ENCODE results near the gene HMOX2. TPM values are rescaled to one million over a fixed set of nuclear protein-coding genes. Genes with fewer than 3 reads are reported as not detected.

The HMOX2 gene
- polyA plus RNA-seq, 6 donors from 2014 or later, result 36.9 to 49.8 (median 41.9) TPM

DNA sequence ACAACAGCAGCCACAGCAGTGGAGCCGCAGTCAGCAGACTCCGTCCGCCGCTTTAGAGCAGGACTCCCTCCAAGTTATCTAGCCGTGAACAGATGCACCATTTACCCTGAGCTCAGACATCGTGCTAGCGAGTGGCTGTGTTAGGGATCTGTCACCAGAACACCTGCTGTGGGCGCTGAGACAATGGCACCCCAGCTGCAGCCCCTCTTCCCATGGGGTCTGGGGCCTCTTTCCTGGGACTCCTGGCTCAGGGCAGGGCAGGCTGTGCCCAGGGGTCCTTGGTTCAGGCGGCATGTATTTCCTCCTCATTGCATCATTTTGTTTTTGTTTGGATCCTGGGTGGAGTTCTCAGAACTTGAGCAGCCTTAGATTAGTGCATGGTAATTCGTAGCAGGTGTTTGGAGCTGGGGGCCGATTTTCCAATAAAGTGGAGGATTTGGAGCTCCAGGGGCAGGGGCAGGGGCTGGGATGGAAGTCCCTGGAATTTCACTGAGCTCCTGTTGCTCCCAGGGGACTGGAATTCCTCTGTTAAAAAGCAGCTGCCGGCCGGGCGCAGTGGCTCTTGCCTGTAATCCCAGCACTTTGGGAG is 25.2 kb upstream of the HMOX2 start:
- no peak overlapping the region for H3K4me3 Mint-ChIP-seq
- H3K27me3 Mint-ChIP-seq, result no peaks in the 10 kb centered on the region
- H3K36me3 Mint-ChIP-seq, result no peaks in the 10 kb centered on the region
- H3K4me1 Mint-ChIP-seq, result no peaks in the 10 kb centered on the region
- ATAC-seq (ENCODE audit: low read depth in 2 of 2), result no peak
- no peak overlapping the region for H3K27ac Mint-ChIP-seq
- no peak for DNase-seq
- no peaks in the 10 kb centered on the region for H3K9me3 Mint-ChIP-seq

DNA sequence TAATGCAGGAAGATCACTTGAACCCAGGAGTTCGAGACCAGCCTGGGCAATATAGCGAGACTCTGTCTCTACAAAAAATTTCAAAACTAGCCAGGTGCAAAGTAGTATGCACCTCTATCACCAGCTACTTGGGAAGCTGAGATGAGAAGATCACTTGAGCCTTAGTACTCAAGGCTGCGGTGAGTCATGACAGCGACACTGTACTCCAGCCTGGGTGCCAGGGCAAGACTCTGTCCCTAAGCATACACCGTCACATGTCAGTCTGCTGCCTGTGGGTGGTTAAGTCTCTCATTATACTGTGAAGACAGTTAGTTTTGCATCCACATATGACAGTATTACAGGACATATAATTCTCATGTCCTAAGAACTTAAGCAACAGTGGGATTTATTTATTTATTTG is 23.5 kb upstream of the HMOX2 start:
- Mint-ChIP-seq H3K36me3 (no peaks in the 10 kb centered on the region), H3K27ac (no peak overlapping the region), H3K4me1 (peaks cover 0 to 4% (median 0%) of the 10 kb centered on the region in 3 donors), H3K27me3 (no peaks in the 10 kb centered on the region), H3K4me3 (no peak overlapping the region), H3K9me3 (no peaks in the 10 kb centered on the region)
- DNase-seq (no peak), ATAC-seq (ENCODE audit: low read depth in 2 of 2) (no peak)

DNA sequence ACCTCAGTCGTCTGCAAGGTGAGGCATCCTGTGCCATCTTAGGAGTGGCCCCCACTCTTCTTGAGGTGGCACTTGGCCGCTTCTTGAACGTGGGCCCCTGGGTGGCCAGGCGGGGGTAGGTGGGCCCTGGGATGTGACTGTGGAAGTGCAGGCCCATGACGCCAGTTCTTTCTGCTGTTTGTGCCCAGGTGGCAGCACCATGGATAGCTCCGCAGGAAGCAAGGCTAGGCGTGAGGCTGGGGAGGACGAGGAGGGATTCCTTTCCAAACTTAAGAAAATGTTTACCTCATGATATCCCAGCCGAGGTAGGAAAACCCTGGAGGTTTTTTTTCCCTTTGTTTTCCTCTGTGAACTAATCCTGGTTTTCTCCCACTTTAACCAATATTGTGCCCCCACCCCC is 21.6 kb upstream of the HMOX2 start:
- Mint-ChIP-seq H3K4me1 (peaks cover 0 to 4% (median 0%) of the 10 kb centered on the region in 3 donors), H3K9me3 (no peaks in the 10 kb centered on the region), H3K27ac (no peak overlapping the region), H3K36me3 (no peaks in the 10 kb centered on the region), H3K4me3 (no peak overlapping the region), H3K27me3 (no peaks in the 10 kb centered on the region)
- no peak for DNase-seq
- ATAC-seq (ENCODE audit: low read depth in 2 of 2), result no peak

DNA sequence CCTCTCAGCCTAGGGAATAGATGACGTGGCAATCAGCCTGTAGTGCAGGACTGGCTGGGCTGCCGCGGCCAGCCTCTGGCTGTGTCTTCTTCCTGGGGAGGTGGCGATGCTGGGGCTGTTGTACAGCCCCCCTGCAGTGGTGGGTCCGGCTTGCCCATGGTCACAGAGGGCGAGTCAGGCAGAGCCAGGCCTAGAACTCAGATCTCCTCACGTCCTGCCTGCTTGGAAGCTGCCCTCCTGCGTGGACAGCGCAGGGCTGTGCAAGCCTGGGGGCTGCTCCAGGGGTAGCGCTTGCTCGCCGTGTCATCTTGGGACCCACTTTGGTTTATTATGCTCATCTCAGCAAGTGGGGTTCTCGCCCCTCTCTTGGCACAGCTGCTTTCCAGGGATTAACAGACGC is 21.1 kb upstream of the HMOX2 start:
- peaks cover 0 to 4% (median 0%) of the 10 kb centered on the region in 3 donors for H3K4me1 Mint-ChIP-seq
- no peaks in the 10 kb centered on the region for H3K36me3 Mint-ChIP-seq
- H3K27me3 Mint-ChIP-seq, result no peaks in the 10 kb centered on the region
- no peak overlapping the region for H3K4me3 Mint-ChIP-seq
- ATAC-seq (ENCODE audit: low read depth in 2 of 2) (no peak), DNase-seq (no peak)
- H3K9me3 Mint-ChIP-seq, result no peaks in the 10 kb centered on the region
- H3K27ac Mint-ChIP-seq, result no peak overlapping the region

DNA sequence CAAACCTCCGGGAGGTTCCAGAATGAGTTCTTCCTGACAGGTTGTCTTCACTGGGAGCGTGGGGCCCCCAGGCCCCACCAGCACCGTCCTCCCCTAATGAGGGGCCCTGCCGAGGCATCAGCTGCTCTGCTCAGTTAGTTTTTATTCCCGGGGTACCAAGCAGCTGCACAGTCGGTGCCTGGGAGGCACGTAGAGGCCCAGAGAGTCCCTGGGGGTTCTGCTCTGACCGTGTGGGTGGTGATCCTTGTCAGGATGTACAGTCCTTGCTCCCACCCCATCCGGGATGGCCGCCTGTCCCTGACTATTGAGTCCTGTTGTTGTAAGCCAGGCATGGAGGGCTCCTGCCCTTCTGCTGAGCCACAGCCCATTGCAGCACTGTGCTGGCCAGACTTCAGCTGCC is 20.2 kb upstream of the HMOX2 start:
- Mint-ChIP-seq H3K4me3 (no peak overlapping the region), H3K9me3 (no peaks in the 10 kb centered on the region), H3K4me1 (peaks cover 0 to 6% (median 0%) of the 10 kb centered on the region in 3 donors), H3K27ac (no peak overlapping the region), H3K36me3 (peaks cover 0 to 3% of the 10 kb centered on the region in 2 donors), H3K27me3 (no peaks in the 10 kb centered on the region)
- no peak for ATAC-seq (ENCODE audit: low read depth in 2 of 2)
- no peak for DNase-seq

DNA sequence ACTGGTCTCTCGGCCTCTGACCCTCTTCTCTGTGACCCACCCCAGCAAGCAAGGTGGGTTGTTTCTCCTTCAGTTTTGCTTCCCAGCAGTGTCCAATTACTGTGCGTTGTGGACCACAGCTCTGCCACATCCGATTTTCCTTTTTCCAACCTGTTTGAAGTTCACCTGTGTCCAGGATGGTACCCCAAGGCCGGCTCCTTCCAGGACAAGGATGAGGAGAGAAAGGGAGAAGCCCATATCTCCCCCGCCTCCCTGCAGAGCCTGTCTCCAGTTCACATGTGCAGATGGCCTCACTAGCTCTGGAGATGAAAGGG is 15.3 kb upstream of the HMOX2 start:
- no peaks in the 10 kb centered on the region for H3K9me3 Mint-ChIP-seq
- peaks cover 2 to 6% of the 10 kb centered on the region in 2 donors for H3K36me3 Mint-ChIP-seq
- no peak overlapping the region for H3K4me3 Mint-ChIP-seq
- DNase-seq (no peak), ATAC-seq (ENCODE audit: low read depth in 2 of 2) (no peak)
- peak overlapping the region in 3 of 6 donors; percentile 23 to 89 (median 48) for H3K27ac Mint-ChIP-seq
- H3K4me1 Mint-ChIP-seq, result peaks cover 0 to 7% (median 0%) of the 10 kb centered on the region in 3 donors
- no peaks in the 10 kb centered on the region for H3K27me3 Mint-ChIP-seq

DNA sequence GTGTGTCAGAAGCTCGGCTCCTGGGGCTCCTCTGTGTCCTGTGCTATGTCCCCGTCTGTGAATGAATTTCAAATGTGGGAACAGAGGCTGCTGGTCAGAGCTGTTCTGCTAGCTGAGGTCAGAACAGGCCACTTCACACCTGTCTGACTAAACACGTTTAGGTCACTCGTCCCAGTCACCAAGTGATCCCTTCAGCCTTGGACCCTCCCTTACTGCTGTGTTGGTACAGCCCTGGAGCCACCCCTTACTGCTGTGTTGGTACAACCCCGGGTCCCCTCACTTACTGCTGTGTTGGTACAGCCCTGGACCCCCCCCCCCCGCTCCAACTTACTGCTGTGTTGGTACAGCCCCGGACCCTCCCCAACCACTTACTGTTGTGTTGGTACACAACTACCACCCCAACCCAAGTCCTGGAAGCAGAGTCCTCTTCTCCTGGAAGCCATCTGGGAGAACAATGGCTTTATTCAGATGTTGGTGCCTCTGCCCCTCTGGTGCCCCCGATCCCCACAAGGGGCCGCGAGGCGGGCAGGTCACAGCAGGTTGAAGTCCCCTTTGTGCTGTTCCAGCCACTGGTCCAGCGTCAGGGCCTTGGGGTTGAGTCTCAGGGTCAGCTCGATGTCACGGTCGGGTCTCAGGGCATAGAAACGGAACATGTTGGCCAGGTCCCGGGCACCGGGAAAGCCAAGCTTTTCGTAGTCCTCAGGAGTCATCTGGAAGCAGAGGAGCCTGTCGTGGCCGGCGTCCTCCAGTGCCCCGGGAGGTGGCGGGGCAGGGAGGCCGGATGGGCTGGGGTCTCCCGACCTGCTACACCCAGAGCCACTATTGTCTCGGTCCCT is 14.7 kb upstream of the HMOX2 start:
- no peaks in the 10 kb centered on the region for H3K9me3 Mint-ChIP-seq
- DNase-seq (no peak), ATAC-seq (ENCODE audit: low read depth in 2 of 2) (no peak)
- peaks cover 3 to 6% of the 10 kb centered on the region in 2 donors for H3K36me3 Mint-ChIP-seq
- peak overlapping the region in 3 of 6 donors; percentile 23 to 89 (median 53) for H3K27ac Mint-ChIP-seq
- H3K4me1 Mint-ChIP-seq, result peaks cover 0 to 7% (median 0%) of the 10 kb centered on the region in 3 donors
- H3K4me3 Mint-ChIP-seq, result no peak overlapping the region
- H3K27me3 Mint-ChIP-seq, result no peaks in the 10 kb centered on the region

DNA sequence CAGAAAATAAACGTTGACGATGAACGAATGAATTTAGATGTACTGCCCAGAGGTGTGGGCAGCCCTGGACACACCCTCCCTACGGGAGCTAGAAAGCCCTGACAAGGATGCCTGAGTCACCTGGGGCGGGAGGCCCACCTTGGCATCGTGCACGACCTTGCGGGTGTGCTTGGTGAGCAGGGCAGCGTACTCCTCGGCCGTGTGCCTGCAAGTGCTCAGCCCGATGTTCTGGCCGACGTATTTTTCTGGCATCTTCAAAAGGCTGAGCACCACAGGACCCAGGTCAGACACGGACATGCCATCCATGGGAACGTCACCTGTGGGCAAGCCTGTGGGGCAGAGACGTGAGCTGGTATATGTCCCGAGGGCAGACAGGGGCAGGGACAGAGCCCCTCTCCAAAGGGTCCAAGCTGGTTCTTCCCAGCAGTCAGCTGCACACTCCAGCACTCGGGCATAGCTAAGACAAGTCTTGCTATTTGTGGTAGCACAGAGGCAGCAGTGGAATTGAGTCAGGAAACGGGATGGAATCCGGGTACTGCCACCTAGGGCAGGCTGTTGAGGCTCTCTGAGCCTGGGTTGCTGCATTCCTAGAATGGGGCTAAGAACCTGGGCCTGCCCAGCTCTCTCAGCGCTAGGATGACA is 12.6 kb upstream of the HMOX2 start:
- DNase-seq (no peak), ATAC-seq (ENCODE audit: low read depth in 2 of 2) (no peak)
- Mint-ChIP-seq H3K27me3 (no peaks in the 10 kb centered on the region), H3K4me3 (no peak overlapping the region), H3K9me3 (no peaks in the 10 kb centered on the region), H3K27ac (peak overlapping the region in 2 of 6 donors; percentile 24 to 82), H3K36me3 (peaks cover 3 to 6% of the 10 kb centered on the region in 2 donors), H3K4me1 (peaks cover 0 to 2% (median 0%) of the 10 kb centered on the region in 3 donors)

DNA sequence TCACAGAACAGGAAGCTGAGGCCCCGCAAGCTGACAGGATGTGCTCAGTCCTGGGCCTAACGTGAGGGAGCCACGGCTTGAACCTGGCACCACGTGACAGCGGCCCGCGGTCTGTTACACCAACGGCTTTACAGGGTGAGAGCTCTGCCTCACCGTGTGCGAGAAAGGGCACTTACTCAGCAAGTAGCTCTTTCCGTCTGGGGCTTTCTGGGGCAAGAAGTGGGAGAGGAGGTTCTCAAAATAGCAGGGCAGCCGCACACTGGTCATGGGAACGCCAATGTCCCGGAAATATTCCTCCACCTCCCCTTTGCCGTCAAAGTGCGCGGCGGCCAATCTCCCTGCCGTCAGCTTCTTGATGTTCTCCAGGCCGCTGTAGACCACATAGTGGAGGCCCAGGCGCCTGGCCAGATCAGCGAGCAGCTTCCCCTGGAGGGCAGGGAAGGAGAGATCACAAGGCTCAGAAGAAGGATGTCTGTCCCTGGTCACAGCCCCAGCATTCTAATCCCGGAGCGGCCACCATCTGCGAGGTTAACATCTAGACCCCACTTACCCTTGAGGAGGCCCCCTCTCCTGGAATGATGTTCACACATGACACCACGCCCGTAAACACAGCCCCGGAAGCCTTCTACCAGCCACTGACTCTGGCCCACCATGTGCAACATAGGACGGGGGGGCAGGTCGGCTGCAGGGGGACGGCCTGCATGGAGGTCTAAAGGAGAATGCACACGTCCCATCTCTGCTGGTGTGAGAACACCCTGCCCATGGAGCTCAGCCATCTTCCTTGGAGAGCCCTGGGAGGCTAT is 10.0 kb upstream of the HMOX2 start:
- no peaks in the 10 kb centered on the region for H3K27me3 Mint-ChIP-seq
- no peak overlapping the region for H3K4me3 Mint-ChIP-seq
- peak overlapping the region in 3 of 6 donors; percentile 31 to 41 (median 37) for H3K27ac Mint-ChIP-seq
- ATAC-seq (ENCODE audit: low read depth in 2 of 2) (no peak), DNase-seq (no peak)
- no peaks in the 10 kb centered on the region for H3K9me3 Mint-ChIP-seq
- H3K36me3 Mint-ChIP-seq, result peaks cover under 1 to 3% of the 10 kb centered on the region in 2 donors
- H3K4me1 Mint-ChIP-seq, result no peaks in the 10 kb centered on the region

DNA sequence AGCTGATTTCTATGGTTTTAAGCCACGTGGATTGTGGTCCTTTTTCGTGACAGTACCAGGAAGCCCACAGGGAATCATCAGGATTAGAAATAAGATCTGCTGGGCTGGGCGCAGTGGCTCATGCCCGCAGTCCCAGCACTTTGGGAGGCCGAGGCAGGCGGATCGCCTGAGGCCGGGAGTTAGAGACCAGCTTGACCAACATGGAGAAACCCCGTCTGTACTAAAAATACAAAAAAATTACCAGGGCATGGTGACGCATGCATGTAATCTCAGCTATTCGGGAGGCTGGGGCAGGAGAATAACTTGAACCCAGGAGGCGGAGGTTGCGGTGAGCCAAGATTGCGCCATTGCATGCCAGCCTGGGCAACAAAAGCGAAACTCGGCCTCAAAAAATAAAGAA is 8.3 kb upstream of the HMOX2 start:
- no peak for DNase-seq
- Mint-ChIP-seq H3K27ac (no peak overlapping the region), H3K4me1 (peaks cover 2 to 4% (median 3%) of the 10 kb centered on the region in 3 donors), H3K4me3 (no peak overlapping the region), H3K27me3 (no peaks in the 10 kb centered on the region), H3K9me3 (no peaks in the 10 kb centered on the region), H3K36me3 (peaks cover 0 to 3% of the 10 kb centered on the region in 2 donors)
- ATAC-seq (ENCODE audit: low read depth in 2 of 2), result no peak

DNA sequence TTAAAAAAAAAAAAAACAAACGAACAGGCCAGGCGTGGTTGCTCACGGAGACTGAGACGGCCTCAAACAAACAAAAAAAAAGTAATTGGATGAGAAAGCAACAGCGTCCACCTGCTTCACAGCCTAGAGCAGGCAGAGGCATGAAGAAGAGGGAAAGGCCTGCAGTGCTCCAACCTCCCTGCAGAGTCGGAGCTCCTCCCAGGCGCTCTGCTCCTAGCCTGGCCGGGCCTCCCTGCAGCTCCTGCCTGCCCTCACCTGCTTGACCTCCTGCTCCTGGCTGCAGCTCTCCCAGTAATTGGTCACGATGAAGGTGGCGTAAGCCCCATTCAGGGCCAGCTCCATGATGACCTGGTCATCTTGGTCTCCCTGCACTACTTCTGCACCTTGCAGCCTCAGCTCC is 7.2 kb upstream of the HMOX2 start:
- ATAC-seq (ENCODE audit: low read depth in 2 of 2), result no peak
- DNase-seq, result no peak
- Mint-ChIP-seq H3K4me1 (peaks cover 7 to 12% (median 7%) of the 10 kb centered on the region in 3 donors), H3K27ac (no peak overlapping the region), H3K36me3 (peaks cover 0 to 3% of the 10 kb centered on the region in 2 donors), H3K4me3 (no peak overlapping the region), H3K9me3 (no peaks in the 10 kb centered on the region), H3K27me3 (no peaks in the 10 kb centered on the region)

DNA sequence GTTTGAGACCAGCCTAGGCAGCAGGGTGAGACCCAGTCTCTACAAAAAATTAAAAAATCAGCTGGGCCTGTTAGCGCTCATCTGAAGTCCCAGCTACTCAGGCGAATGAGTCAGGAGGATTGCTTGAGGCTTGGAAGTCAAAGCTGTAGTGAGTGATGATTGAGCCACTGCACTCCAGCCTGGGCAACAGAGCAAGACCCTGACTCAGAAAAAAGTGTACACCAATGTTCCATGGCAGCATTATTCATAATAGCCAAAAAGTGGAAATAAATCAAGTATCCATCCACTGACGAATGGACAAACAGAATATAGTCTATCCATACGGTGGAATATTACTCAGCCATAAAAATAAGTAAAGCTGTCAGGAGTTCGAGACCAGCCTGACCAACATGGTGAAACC is 4.3 kb upstream of the HMOX2 start:
- DNase-seq (no peak), ATAC-seq (ENCODE audit: low read depth in 2 of 2) (no peak)
- Mint-ChIP-seq H3K9me3 (peaks cover 0 to 3% (median 0%) of the 10 kb centered on the region in 7 donors), H3K4me1 (peaks cover 15 to 30% (median 18%) of the 10 kb centered on the region in 3 donors), H3K27me3 (no peaks in the 10 kb centered on the region), H3K36me3 (no peaks in the 10 kb centered on the region), H3K27ac (peak overlapping the region in 3 of 6 donors; percentile 47 to 69 (median 66)), H3K4me3 (peak overlapping the region in 1 of 8 donors; percentile 87)

DNA sequence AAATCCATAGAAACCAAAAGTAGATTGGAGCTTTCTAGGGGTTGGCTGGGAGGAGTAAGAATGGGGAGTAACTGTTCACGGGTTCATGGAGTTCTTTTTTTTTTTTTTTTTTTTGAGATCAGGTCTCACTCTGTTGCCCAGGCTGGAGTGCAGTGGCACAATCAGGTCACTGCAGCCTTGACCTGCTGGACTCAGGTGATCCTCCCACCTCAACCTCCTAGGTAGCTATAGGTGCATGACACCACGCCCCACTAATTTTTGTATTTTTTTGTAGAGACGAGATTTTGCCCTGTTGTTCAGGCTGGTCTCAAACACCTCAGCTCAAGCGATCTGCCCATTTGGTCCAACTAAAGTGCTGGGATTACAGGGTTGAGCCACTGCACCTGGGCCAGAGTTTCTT is 3.3 kb upstream of the HMOX2 start:
- Mint-ChIP-seq H3K4me3 (peak overlapping the region in 6 of 8 donors; percentile 23 to 93 (median 78)), H3K9me3 (peaks cover 0 to 3% (median 0%) of the 10 kb centered on the region in 7 donors), H3K4me1 (peaks cover 15 to 39% (median 28%) of the 10 kb centered on the region in 3 donors), H3K27ac (peak overlapping the region in 4 of 6 donors; percentile 29 to 59 (median 44)), H3K27me3 (no peaks in the 10 kb centered on the region), H3K36me3 (no peaks in the 10 kb centered on the region)
- ATAC-seq (ENCODE audit: low read depth in 2 of 2), result no peak
- no peak for DNase-seq

All from naive B cell (primary cell).